Brain microvascular endothelial cell (primary cell): ENCODE results near the gene AMOTL1.

Experiments used
- DNase-seq: peaks from one replicate; pipeline ENCODE4 v3.0.0-alpha.2; 2020
- H3K27ac ChIP-seq: fragments of 250-450 bp; sonication (Bioruptor Pico); 2 replicates; pipeline ENCODE4 v1.5.1; 2020; ENCODE audit warnings: mild to moderate bottlenecking, moderate library complexity
- H3K27me3 ChIP-seq: fragments of 250-450 bp; sonication (Bioruptor Pico); replicated peaks from 2 replicates; pipeline ENCODE4 v1.5.1; 2020; ENCODE audit warnings: mild to moderate bottlenecking
- H3K36me3 ChIP-seq: fragments of 250-450 bp; sonication (Bioruptor Pico); replicated peaks from 2 replicates; pipeline ENCODE4 v1.5.1; 2020; ENCODE audit warnings: mild to moderate bottlenecking
- H3K4me3 ChIP-seq: 2 replicates; pipeline ENCODE4 v1.5.1; 2011; ENCODE audit warnings: low read depth, mild to moderate bottlenecking, control low read depth, low read length, moderate library complexity
- CTCF ChIP-seq: IDR thresholded peaks from 2 replicates; pipeline ENCODE4 v1.5.1; 2011; ENCODE audit warnings: low read depth, mild to moderate bottlenecking, moderate library complexity, low read length, control low read depth, inconsistent platforms; ENCODE audit errors: missing control alignments
- in situ Hi-C: cut with HindIII; loops from 2 replicates; pipeline ENCODE4 v1.10.0; 2017; ENCODE audit warnings: low sequenced_read_pairs, low pct_ligation_motif_present

Gene AMOTL1, protein sequence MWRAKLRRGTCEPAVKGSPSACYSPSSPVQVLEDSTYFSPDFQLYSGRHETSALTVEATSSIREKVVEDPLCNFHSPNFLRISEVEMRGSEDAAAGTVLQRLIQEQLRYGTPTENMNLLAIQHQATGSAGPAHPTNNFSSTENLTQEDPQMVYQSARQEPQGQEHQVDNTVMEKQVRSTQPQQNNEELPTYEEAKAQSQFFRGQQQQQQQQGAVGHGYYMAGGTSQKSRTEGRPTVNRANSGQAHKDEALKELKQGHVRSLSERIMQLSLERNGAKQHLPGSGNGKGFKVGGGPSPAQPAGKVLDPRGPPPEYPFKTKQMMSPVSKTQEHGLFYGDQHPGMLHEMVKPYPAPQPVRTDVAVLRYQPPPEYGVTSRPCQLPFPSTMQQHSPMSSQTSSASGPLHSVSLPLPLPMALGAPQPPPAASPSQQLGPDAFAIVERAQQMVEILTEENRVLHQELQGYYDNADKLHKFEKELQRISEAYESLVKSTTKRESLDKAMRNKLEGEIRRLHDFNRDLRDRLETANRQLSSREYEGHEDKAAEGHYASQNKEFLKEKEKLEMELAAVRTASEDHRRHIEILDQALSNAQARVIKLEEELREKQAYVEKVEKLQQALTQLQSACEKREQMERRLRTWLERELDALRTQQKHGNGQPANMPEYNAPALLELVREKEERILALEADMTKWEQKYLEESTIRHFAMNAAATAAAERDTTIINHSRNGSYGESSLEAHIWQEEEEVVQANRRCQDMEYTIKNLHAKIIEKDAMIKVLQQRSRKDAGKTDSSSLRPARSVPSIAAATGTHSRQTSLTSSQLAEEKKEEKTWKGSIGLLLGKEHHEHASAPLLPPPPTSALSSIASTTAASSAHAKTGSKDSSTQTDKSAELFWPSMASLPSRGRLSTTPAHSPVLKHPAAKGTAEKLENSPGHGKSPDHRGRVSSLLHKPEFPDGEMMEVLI

DNA sequence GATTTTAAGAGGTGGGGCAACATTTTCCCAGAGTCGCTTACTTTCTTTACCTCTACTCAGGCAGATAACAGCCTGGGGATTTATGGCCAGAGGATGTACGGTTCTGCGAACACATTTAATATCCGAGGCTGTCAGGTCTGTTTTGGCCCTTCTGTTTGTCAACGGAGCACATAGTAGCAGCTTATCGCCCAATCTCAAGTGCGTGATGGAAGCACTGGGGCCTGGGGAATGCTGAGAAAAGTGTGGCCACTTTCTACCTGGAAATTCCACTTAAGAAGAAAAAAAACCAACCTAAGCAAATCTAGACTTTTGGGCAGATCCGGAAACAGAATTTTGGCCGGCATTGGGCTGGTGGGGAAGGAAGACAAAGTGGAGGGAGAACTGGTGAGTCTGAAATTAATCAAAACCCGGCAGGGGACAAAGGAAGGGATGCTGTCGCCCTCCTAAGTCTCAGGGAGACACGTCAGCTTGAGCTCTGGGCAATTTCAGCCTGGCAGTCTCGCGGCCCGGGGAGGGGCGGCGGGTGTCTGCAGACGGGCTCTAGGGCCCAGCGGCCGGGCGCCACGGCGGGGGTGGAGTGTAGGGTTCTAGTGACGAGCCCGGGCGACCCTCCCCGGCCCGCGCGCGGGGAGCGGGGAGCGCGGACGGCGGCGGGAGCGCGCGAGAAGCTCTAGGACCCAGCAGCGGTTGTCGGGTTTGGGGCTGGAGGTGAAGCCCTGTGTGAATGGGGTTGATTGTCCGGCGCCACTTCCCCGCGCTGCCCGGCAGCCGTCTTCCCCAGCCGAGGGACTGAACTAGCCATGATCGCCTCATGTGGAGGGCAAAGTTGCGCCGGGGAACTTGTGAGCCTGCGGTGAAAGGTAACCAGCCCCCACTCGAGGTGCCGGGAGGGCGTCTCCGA is at the start of gene AMOTL1:
AMOTL1 (plus strand) TSS at position 656 of the 901 bp plus-strand sequence; CDS start at position 812, 156 bp downstream.
- peak; percentile 8 for TF ChIP-seq CTCF
- peak; percentile 84 for DNase-seq
- in situ Hi-C loops = no loop called here
- Histone ChIP-seq H3K27me3 (no peaks in the 10 kb centered on the region), H3K27ac (peak within 1 kb of the TSS; percentile 43), H3K36me3 (no peaks in the 10 kb centered on the region), H3K4me3 (peak within 1 kb of the TSS; percentile 93)

DNA sequence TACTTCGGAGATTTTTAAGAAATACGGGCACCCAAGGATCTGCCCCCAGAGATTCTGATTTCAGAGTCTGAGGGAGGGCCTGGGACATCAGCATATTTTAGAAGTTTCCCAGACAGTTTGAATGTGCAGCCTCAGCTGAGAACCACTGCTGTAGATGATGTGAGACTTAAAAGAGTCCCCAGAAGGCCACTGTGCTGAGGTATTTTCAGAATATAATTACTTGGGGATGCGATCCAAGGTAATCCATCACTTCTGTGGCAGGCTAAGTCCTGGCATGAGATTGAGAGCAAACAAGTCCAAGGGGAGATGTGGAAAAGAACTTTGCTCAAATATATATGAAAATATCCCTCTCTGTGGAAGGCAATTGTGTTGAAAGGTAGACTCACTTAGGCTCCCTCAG is 48.3 kb upstream of the AMOTL1 start:
- Histone ChIP-seq H3K36me3 (no peaks in the 10 kb centered on the region), H3K27ac (no peak overlapping the region), H3K4me3 (no peak overlapping the region), H3K27me3 (no peaks in the 10 kb centered on the region)
- no peak for DNase-seq
- in situ Hi-C loops = no loop called here
- no peak for TF ChIP-seq CTCF

GRCh38 chr11:94721565-94722292 is 46.4 kb upstream of the AMOTL1 start:
- TF ChIP-seq CTCF = no peak
- no peak overlapping the region for H3K27ac ChIP-seq
- no peaks in the 10 kb centered on the region for H3K36me3 ChIP-seq
- in situ Hi-C loops = no loop called here
- no peak overlapping the region for H3K4me3 ChIP-seq
- H3K27me3 ChIP-seq = no peaks in the 10 kb centered on the region
- DNase-seq = no peak

- TF ChIP-seq CTCF = no peak
- Histone ChIP-seq H3K27ac (no peak overlapping the region), H3K4me3 (no peak overlapping the region), H3K36me3 (no peaks in the 10 kb centered on the region), H3K27me3 (no peaks in the 10 kb centered on the region)
- DNase-seq = no peak
- in situ Hi-C loops = no loop called here
Measured at GRCh38 chr11:94722735-94723134, 45.4 kb upstream of the AMOTL1 start.

DNA sequence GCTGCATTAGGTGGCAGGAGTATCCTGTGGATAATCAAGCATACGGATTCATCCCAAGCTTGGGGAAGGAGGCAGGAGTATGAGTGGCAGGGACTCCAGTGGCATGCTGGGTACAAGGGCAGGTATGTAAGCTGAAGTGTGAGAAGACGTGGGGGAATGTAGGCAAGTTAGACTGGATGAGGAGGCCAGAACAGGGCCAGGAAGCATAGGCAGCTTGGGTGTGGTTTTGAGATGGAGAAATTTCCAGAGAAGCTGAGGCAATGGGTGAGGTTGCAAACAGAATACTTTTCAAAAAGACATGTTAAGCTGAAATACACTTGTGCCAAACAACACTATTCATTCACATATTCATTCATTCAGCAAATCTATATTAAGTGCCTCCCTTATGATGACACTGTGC is 43.1 kb upstream of the AMOTL1 start:
- DNase-seq = no peak
- Histone ChIP-seq H3K36me3 (no peaks in the 10 kb centered on the region), H3K27ac (no peak overlapping the region), H3K4me3 (no peak overlapping the region), H3K27me3 (no peaks in the 10 kb centered on the region)
- in situ Hi-C loops = no loop called here
- TF ChIP-seq CTCF = no peak
